Astrocyte (in vitro differentiated cells and primary cell): ENCODE measurements around the gene PDE1C. TPM values are rescaled to one million over a fixed set of nuclear protein-coding genes. Genes with fewer than 3 reads are reported as not detected.
A peak's percentile ranks its signal among the peaks of the same experiment; 100 is the strongest.

Experiments used
- DNase-seq: peaks from one replicate; pipeline ENCODE4 v3.0.0-alpha.2; 2010; ENCODE audit warnings: low read depth
- FAIRE-seq: peaks from 2 replicates; lab custom pipeline; 2011; peaks lifted over from hg19 to GRCh38; lab: Jason Lieb, UNC
- H2AFZ ChIP-seq: 2 replicates; pipeline ENCODE4 v1.6.0; 2012; ENCODE audit warnings: low read depth, low read length, inconsistent platforms
- H3K27ac ChIP-seq: 2 replicates; pipeline ENCODE4 v1.5.1; 2011; ENCODE audit warnings: low read depth, low read length, inconsistent platforms
- H3K27me3 ChIP-seq: 2 replicates; pipeline ENCODE4 v1.6.0; 2011; ENCODE audit warnings: low read length, inconsistent platforms; ENCODE audit not compliant: insufficient read depth
- H3K36me3 ChIP-seq: 2 replicates; pipeline ENCODE4 v1.5.1; 2011; ENCODE audit warnings: low read length, inconsistent platforms; ENCODE audit not compliant: insufficient read depth
- H3K4me1 ChIP-seq: 2 replicates; pipeline ENCODE4 v1.5.1; 2011; ENCODE audit warnings: low read length, inconsistent platforms; ENCODE audit not compliant: insufficient read depth
- H3K4me2 ChIP-seq: 2 replicates; pipeline ENCODE4 v1.6.0; 2012; ENCODE audit warnings: low read length, inconsistent platforms
- H3K4me3 ChIP-seq: 2 replicates; pipeline ENCODE4 v1.5.1; 2011; ENCODE audit warnings: low read depth, mild to moderate bottlenecking, low read length, inconsistent platforms; ENCODE audit not compliant: insufficient read depth
- H3K79me2 ChIP-seq: 2 replicates; pipeline ENCODE4 v1.6.0; 2012; ENCODE audit warnings: mild to moderate bottlenecking, low read length, inconsistent platforms; ENCODE audit not compliant: insufficient read depth
- H3K9ac ChIP-seq: 2 replicates; pipeline ENCODE4 v1.6.0; 2012; ENCODE audit warnings: mild to moderate bottlenecking, low read length, inconsistent platforms
- H3K9me3 ChIP-seq: 2 replicates; pipeline ENCODE4 v1.5.1; 2012; ENCODE audit warnings: low read depth, mild to moderate bottlenecking, low read length, inconsistent platforms; ENCODE audit not compliant: insufficient read depth
- H4K20me1 ChIP-seq: 2 replicates; pipeline ENCODE4 v1.6.0; 2012; ENCODE audit warnings: low read length, inconsistent platforms; ENCODE audit not compliant: insufficient read depth
- H3K27ac Mint-ChIP-seq: one replicate; pipeline ENCODE4 v1.8.0; 2021; ENCODE audit warnings: mild to moderate bottlenecking, mixed read lengths; ENCODE audit not compliant: unreplicated experiment
- H3K27me3 Mint-ChIP-seq: one replicate; pipeline ENCODE4 v1.8.0; 2021; ENCODE audit warnings: low read depth, mixed read lengths; ENCODE audit not compliant: unreplicated experiment
- H3K36me3 Mint-ChIP-seq: one replicate; pipeline ENCODE4 v1.8.0; 2021; ENCODE audit warnings: low read depth, mixed read lengths; ENCODE audit not compliant: unreplicated experiment
- H3K4me1 Mint-ChIP-seq: one replicate; pipeline ENCODE4 v1.8.0; 2021; ENCODE audit warnings: low read depth, mixed read lengths; ENCODE audit not compliant: unreplicated experiment
- H3K4me3 Mint-ChIP-seq: one replicate; pipeline ENCODE4 v1.8.0; 2021; ENCODE audit warnings: mild to moderate bottlenecking, moderate library complexity, mixed read lengths; ENCODE audit not compliant: unreplicated experiment
- H3K9me3 Mint-ChIP-seq: one replicate; pipeline ENCODE4 v1.8.0; 2021; ENCODE audit warnings: mild to moderate bottlenecking, mixed read lengths; ENCODE audit not compliant: unreplicated experiment
- EZH2 ChIP-seq: IDR thresholded peaks from 2 replicates; pipeline ENCODE4 v1.6.1; 2012; ENCODE audit warnings: mild to moderate bottlenecking, low read length, inconsistent platforms; ENCODE audit not compliant: insufficient read depth
- total RNA-seq: library from RNA; stranded (reverse); gene quantifications from 2 replicates; pipeline ENCODE4 v1.2.1, GENCODE V29; 2021
- TF ChIP-seq, protein P1 (sequence below): IDR thresholded peaks from 2 replicates; pipeline ENCODE4 v1.5.1; 2011; ENCODE audit warnings: low read depth, mild to moderate bottlenecking, inconsistent platforms, low read length, moderate library complexity; ENCODE audit not compliant: insufficient read depth

The PDE1C gene
- total RNA-seq, 1 donor from 2014 or later: 31.6 TPM

DNA sequence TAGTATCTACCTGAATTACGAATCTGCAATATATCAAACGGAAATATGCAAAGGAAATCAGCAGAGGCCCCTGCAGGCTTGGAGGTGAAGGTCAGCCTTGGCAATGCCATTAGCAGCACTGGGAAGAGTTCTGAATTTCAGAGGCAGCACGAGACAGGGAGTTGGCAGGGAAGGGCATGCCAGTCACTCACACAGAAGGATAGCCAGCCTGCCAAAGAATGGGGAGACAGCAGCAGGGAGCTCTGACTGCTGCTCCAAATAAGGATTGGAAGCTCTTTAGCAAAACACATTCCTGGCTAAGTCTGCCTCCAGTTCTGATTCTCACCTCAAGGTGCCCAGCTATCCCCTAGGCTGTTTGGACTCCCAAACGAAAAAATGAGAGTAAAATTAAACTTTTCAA is 188.0 kb downstream of the PDE1C start:
- Histone ChIP-seq H3K36me3 (peaks cover 5% of the 10 kb centered on the region), H3K9me3 (no peaks in the 10 kb centered on the region), H3K79me2 (no peaks in the 10 kb centered on the region), H2AFZ (no peak overlapping the region), H3K27ac (no peak overlapping the region), H3K4me2 (no peak overlapping the region), H3K9ac (no peak overlapping the region), H3K27me3 (no peaks in the 10 kb centered on the region), H3K4me3 (no peak overlapping the region), H3K4me1 (peaks cover 10% of the 10 kb centered on the region), H4K20me1 (no peaks in the 10 kb centered on the region)
- no peaks in the 10 kb centered on the region for H3K27me3 Mint-ChIP-seq
- H3K36me3 Mint-ChIP-seq: no peaks in the 10 kb centered on the region
- no peak overlapping the region for H3K4me3 Mint-ChIP-seq
- DNase-seq: no peak
- FAIRE-seq: no peak
- H3K27ac Mint-ChIP-seq: no peak overlapping the region
- no peaks in the 10 kb centered on the region for H3K9me3 Mint-ChIP-seq
- TF ChIP-seq, protein P1, sequence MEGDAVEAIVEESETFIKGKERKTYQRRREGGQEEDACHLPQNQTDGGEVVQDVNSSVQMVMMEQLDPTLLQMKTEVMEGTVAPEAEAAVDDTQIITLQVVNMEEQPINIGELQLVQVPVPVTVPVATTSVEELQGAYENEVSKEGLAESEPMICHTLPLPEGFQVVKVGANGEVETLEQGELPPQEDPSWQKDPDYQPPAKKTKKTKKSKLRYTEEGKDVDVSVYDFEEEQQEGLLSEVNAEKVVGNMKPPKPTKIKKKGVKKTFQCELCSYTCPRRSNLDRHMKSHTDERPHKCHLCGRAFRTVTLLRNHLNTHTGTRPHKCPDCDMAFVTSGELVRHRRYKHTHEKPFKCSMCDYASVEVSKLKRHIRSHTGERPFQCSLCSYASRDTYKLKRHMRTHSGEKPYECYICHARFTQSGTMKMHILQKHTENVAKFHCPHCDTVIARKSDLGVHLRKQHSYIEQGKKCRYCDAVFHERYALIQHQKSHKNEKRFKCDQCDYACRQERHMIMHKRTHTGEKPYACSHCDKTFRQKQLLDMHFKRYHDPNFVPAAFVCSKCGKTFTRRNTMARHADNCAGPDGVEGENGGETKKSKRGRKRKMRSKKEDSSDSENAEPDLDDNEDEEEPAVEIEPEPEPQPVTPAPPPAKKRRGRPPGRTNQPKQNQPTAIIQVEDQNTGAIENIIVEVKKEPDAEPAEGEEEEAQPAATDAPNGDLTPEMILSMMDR: peak; percentile 6
- no peak for TF ChIP-seq EZH2
- peaks cover 4% of the 10 kb centered on the region for H3K4me1 Mint-ChIP-seq

DNA sequence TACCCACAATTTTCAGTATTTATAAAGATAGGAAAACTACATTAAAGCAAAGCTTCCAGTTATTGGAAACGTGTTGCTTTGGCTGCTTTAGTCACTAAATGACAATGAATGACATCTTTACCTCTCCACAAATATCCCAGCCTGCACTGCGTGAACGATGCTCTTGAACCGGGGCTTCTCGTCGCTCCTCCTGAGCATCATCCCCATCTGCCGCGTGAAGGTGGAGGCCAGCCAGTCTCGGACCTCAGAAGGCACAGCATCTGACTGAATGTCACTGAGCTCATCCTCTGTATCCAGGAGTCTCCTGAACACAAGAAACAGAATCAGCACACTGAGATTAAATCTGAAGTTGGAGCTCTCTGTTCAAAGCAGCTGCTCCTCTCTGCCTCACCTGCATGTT is 191.3 kb downstream of the PDE1C start:
- no peak for DNase-seq
- H3K4me1 ChIP-seq: peaks cover 8% of the 10 kb centered on the region
- Mint-ChIP-seq H3K36me3 (peaks cover 3% of the 10 kb centered on the region), H3K4me1 (peaks cover 6% of the 10 kb centered on the region), H3K27me3 (no peaks in the 10 kb centered on the region), H3K4me3 (no peak overlapping the region), H3K27ac (no peak overlapping the region), H3K9me3 (no peaks in the 10 kb centered on the region)
- H3K36me3 ChIP-seq: peaks cover 5% of the 10 kb centered on the region
- no peak for FAIRE-seq
- H3K79me2 ChIP-seq: no peaks in the 10 kb centered on the region
- H3K9ac ChIP-seq: no peak overlapping the region
- no peaks in the 10 kb centered on the region for H3K27me3 ChIP-seq
- TF ChIP-seq, protein P1: no peak
- TF ChIP-seq EZH2: no peak
- no peak overlapping the region for H3K4me3 ChIP-seq
- no peaks in the 10 kb centered on the region for H4K20me1 ChIP-seq
- H3K4me2 ChIP-seq: no peak overlapping the region
- no peaks in the 10 kb centered on the region for H3K9me3 ChIP-seq
- no peak overlapping the region for H3K27ac ChIP-seq
- H2AFZ ChIP-seq: no peak overlapping the region

DNA sequence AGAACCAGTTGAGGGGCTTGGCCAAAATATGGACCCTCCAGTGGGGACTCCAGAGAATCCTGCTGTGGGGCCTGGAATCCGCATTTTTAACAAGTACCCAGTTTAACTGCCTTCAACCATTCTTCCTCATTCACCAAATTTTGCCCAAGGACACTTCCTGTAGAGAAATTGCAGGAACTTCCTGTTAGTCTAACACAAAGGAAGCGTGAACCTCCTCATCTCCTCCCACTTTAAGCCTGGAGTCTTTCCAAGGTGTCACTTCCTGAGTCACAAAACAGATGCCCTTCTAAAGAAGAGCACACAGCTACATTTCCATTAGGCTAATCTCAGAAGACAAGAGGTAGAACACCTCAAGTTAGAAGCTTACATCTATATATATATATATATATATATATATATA is 194.8 kb downstream of the PDE1C start:
- Mint-ChIP-seq H3K27me3 (no peaks in the 10 kb centered on the region), H3K36me3 (peaks cover 6% of the 10 kb centered on the region), H3K4me3 (no peak overlapping the region), H3K4me1 (peaks cover 3% of the 10 kb centered on the region), H3K27ac (no peak overlapping the region), H3K9me3 (no peaks in the 10 kb centered on the region)
- no peak overlapping the region for H3K4me2 ChIP-seq
- no peak overlapping the region for H3K4me3 ChIP-seq
- DNase-seq: no peak
- no peak overlapping the region for H2AFZ ChIP-seq
- H3K4me1 ChIP-seq: no peaks in the 10 kb centered on the region
- H3K79me2 ChIP-seq: no peaks in the 10 kb centered on the region
- no peak for FAIRE-seq
- H3K9ac ChIP-seq: no peak overlapping the region
- H3K9me3 ChIP-seq: no peaks in the 10 kb centered on the region
- H3K36me3 ChIP-seq: peaks cover 9% of the 10 kb centered on the region
- no peaks in the 10 kb centered on the region for H3K27me3 ChIP-seq
- H3K27ac ChIP-seq: no peak overlapping the region
- TF ChIP-seq, protein P1: no peak
- TF ChIP-seq EZH2: no peak
- no peaks in the 10 kb centered on the region for H4K20me1 ChIP-seq
